ENCODE data around the gene EPHB3. TPM values are rescaled to one million over a fixed set of nuclear protein-coding genes. Genes with fewer than 3 reads are reported as not detected.

EPHB3 gene
- polyA plus RNA-seq, 1 of the 3 experiments (the other 2 are of a cell fraction) = 4.2 TPM

DNA sequence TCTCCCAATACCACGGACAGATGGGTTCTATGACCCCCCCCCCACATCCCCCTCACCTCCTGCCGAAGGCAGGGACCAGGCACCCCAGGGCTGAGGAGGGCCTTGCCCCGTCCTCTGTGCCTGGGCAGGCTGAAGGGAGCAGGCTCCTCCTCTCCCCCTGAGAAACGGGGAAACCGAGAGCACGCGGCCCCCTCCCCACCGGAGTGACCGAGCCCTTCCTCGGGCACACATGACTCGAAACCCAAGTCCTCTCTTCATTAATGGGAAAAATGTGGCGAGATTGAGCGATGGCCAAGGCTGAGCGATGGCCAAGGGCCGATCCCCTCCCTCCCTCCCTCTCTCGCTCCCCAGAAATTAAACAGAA is 7.0 kb downstream of the EPHB3 start:
- CTCF ChIA-PET = no interaction called here
- Histone ChIP-seq H3K27me3 (ENCODE audit: insufficient read depth) (no peaks in the 10 kb centered on the region), H2AFZ (ENCODE audit: low read depth) (0 out of 2 replicates have a peak overlapping the region, but pooled peaks have one; percentile 41)

More for the DNA sequence above, 7.0 kb downstream of the EPHB3 start:
- Histone ChIP-seq H3K4me1 (ENCODE audit: control insufficient read depth in 1 of 2, insufficient read depth in 2 of 2, low read depth in 1 of 2, low read length in 1 of 2) (peaks cover 32 to 67% of the 10 kb centered on the region in 2 experiments), H3K36me3 (replicated peaks in 1 of 2; ENCODE audit: control insufficient read depth in 1 of 2, insufficient read depth in 2 of 2, low read length in 1 of 2) (peaks cover 0 to 4% of the 10 kb centered on the region in 2 experiments), H3K4me2 (peak overlapping the region; percentile 89), H3F3A (replicated peaks; ENCODE audit: insufficient read depth) (peaks cover 2% of the 10 kb centered on the region), H3K9ac (peak overlapping the region; percentile 64; the same call in 1 of the 2 replicates), H3K27ac (ENCODE audit: low read depth in 2 of 2, low read length in 1 of 2) (peak overlapping the region; percentile 72 to 78), H3K9me3 (no peaks in the 10 kb centered on the region), H4K20me1 (ENCODE audit: insufficient read depth) (no peaks in the 10 kb centered on the region), H3K9me2 (no peaks in the 10 kb centered on the region), H3K4me3 (ENCODE audit: low read depth in 2 of 2, low read length in 1 of 2) (peak overlapping the region; percentile 50 to 64), H3K79me2 (ENCODE audit: insufficient read depth) (no peaks in the 10 kb centered on the region; the same call in none of the 2 replicates)
- no peak for DNase-seq
- WGBS (ENCODE audit: low lambda C conversion rate) = 0% methylated on average over 6 of the region's 16 CpGs
- no peak for TF ChIP-seq YY1 (IDR thresholded peaks at IDR 0.05; ENCODE audit: low read depth)
- no peak for TF ChIP-seq NFIC (IDR thresholded peaks at IDR 0.05; ENCODE audit: borderline replicate concordance)
- TF ChIP-seq, protein P1, sequence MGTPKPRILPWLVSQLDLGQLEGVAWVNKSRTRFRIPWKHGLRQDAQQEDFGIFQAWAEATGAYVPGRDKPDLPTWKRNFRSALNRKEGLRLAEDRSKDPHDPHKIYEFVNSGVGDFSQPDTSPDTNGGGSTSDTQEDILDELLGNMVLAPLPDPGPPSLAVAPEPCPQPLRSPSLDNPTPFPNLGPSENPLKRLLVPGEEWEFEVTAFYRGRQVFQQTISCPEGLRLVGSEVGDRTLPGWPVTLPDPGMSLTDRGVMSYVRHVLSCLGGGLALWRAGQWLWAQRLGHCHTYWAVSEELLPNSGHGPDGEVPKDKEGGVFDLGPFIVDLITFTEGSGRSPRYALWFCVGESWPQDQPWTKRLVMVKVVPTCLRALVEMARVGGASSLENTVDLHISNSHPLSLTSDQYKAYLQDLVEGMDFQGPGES (IDR thresholded peaks at IDR 0.05; ENCODE audit: low read depth, low read length) = no peak
- TF ChIP-seq, protein P2, sequence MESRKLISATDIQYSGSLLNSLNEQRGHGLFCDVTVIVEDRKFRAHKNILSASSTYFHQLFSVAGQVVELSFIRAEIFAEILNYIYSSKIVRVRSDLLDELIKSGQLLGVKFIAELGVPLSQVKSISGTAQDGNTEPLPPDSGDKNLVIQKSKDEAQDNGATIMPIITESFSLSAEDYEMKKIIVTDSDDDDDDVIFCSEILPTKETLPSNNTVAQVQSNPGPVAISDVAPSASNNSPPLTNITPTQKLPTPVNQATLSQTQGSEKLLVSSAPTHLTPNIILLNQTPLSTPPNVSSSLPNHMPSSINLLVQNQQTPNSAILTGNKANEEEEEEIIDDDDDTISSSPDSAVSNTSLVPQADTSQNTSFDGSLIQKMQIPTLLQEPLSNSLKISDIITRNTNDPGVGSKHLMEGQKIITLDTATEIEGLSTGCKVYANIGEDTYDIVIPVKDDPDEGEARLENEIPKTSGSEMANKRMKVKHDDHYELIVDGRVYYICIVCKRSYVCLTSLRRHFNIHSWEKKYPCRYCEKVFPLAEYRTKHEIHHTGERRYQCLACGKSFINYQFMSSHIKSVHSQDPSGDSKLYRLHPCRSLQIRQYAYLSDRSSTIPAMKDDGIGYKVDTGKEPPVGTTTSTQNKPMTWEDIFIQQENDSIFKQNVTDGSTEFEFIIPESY (IDR thresholded peaks at IDR 0.05; ENCODE audit: borderline replicate concordance, low read depth) = no peak
- TF ChIP-seq SMC3 (IDR thresholded peaks at IDR 0.05; ENCODE audit: low read depth, low read length) = no peak
- no peak for TF ChIP-seq GABPA (IDR thresholded peaks at IDR 0.05; ENCODE audit: low read depth)
- TF ChIP-seq, protein P3, sequence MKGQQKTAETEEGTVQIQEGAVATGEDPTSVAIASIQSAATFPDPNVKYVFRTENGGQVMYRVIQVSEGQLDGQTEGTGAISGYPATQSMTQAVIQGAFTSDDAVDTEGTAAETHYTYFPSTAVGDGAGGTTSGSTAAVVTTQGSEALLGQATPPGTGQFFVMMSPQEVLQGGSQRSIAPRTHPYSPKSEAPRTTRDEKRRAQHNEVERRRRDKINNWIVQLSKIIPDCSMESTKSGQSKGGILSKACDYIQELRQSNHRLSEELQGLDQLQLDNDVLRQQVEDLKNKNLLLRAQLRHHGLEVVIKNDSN (IDR thresholded peaks at IDR 0.05; ENCODE audit: borderline replicate concordance, low read depth) = no peak
- TF ChIP-seq RXRA (IDR thresholded peaks at IDR 0.05; ENCODE audit: borderline replicate concordance, low read depth) = no peak
- TF ChIP-seq TAF1 (IDR thresholded peaks at IDR 0.05; ENCODE audit: borderline replicate concordance, low read depth, low read length) = no peak
- TF ChIP-seq, protein P4, sequence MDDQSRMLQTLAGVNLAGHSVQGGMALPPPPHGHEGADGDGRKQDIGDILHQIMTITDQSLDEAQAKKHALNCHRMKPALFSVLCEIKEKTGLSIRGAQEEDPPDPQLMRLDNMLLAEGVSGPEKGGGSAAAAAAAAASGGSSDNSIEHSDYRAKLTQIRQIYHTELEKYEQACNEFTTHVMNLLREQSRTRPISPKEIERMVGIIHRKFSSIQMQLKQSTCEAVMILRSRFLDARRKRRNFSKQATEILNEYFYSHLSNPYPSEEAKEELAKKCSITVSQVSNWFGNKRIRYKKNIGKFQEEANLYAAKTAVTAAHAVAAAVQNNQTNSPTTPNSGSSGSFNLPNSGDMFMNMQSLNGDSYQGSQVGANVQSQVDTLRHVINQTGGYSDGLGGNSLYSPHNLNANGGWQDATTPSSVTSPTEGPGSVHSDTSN (IDR thresholded peaks at IDR 0.05) = no peak
- no peak for TF ChIP-seq RFX5 (IDR thresholded peaks at IDR 0.05; ENCODE audit: low read length)
- no peak for TF ChIP-seq EP300 (IDR thresholded peaks at IDR 0.05; ENCODE audit: borderline replicate concordance in 1 of 2, low read depth in 1 of 2, low read length in 1 of 2)
- TF ChIP-seq FOSL2 (IDR thresholded peaks at IDR 0.05; ENCODE audit: borderline replicate concordance, low read depth) = no peak
- TF ChIP-seq RAD21 (IDR thresholded peaks at IDR 0.05; ENCODE audit: low read length) = no peak
- TF ChIP-seq, protein P5, sequence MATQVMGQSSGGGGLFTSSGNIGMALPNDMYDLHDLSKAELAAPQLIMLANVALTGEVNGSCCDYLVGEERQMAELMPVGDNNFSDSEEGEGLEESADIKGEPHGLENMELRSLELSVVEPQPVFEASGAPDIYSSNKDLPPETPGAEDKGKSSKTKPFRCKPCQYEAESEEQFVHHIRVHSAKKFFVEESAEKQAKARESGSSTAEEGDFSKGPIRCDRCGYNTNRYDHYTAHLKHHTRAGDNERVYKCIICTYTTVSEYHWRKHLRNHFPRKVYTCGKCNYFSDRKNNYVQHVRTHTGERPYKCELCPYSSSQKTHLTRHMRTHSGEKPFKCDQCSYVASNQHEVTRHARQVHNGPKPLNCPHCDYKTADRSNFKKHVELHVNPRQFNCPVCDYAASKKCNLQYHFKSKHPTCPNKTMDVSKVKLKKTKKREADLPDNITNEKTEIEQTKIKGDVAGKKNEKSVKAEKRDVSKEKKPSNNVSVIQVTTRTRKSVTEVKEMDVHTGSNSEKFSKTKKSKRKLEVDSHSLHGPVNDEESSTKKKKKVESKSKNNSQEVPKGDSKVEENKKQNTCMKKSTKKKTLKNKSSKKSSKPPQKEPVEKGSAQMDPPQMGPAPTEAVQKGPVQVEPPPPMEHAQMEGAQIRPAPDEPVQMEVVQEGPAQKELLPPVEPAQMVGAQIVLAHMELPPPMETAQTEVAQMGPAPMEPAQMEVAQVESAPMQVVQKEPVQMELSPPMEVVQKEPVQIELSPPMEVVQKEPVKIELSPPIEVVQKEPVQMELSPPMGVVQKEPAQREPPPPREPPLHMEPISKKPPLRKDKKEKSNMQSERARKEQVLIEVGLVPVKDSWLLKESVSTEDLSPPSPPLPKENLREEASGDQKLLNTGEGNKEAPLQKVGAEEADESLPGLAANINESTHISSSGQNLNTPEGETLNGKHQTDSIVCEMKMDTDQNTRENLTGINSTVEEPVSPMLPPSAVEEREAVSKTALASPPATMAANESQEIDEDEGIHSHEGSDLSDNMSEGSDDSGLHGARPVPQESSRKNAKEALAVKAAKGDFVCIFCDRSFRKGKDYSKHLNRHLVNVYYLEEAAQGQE (IDR thresholded peaks at IDR 0.05; ENCODE audit: low read depth, low read length) = no peak
- no peak for TF ChIP-seq JUND (IDR thresholded peaks at IDR 0.05)
- POLR2A ChIA-PET = no interaction called here

All from SK-N-SH (cell line).